ENCODE measurements around the gene ADGRG3.

Gene ADGRG3

DNA sequence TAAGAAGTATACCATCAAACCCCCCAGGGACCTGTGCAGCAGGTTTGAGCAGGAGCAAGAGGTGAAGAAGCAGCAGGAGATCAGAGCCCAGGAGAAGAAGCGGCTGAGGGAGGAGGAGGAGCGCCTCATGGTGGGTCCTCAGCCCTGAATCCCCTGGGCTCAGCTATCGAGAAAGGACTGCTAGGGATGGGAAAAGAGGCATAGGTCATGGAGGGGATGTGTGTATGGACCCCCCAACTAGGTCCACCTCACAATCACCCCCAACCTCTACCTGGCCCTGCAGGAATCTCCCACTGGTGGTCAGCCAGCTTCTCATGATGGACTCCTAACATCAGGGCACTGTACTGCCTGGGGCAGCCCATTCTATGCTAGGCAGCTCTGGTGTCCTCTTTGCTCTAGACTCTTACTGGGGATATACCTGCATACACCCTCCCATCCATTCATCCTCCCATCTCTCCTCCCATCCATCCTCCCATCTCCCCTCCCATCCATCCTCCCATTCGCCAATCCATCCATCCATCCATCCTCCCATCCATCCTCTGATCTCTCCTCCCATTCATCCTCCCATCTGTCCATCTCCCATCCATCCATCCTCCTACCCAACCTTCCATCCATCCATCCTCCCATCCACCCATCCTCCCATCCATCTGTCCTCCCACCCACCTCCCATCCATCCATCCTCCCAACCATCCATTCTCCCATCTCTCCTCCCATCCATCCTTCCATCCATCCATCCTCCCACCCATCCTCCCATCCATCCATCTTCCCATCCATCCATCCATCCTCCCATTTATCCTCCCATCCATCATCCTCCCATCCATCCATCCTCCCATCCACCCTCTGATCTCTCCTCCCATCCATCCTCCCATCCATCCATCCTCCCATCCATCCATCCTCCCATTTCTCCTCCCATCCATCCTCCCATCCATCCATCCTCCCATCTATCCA lies 37.1 kb downstream of the ADGRG3 start:
- Histone ChIP-seq H3K36me3 (ENCODE audit: low read depth) (no peaks in the 10 kb centered on the region), H3K27me3 (ENCODE audit: insufficient read depth, poor library complexity, severe bottlenecking) (peaks cover under 1% of the 10 kb centered on the region), H3K9me3 (ENCODE audit: severe bottlenecking) (no peaks in the 10 kb centered on the region), H3K4me3 (ENCODE audit: severe bottlenecking) (no peak overlapping the region), H3K4me1 (ENCODE audit: insufficient read depth, poor library complexity, severe bottlenecking) (no peaks in the 10 kb centered on the region), H3K27ac (ENCODE audit: poor library complexity, severe bottlenecking) (no peak overlapping the region)
- no peak for TF ChIP-seq CTCF (IDR thresholded peaks at IDR 0.05; ENCODE audit: poor library complexity, severe bottlenecking)
- no peak for ATAC-seq (ENCODE audit: low read depth)
- DNase-seq (ENCODE audit: low spot score), result no peak

DNA sequence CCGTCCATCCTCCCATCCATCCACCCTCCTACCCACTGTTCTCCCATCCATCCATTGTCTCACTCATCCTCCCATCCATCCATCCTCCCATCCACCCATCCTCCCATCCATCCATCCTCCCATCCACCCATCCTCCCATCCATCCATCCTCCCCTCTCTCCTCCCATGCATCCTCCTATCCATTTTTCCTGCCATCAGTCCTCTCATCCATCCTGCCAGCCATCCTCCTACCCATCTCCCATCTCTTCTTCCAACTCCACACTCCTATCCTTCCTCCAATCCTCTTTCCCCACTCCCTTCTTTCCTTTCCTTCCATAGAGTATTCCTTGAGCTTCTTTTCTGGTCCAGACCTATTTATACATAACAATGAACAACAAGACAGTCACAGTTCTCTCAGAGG lies 38.6 kb downstream of the ADGRG3 start:
- ATAC-seq (ENCODE audit: low read depth) (no peak), DNase-seq (ENCODE audit: low spot score) (no peak)
- Histone ChIP-seq H3K4me1 (ENCODE audit: insufficient read depth, poor library complexity, severe bottlenecking) (no peaks in the 10 kb centered on the region), H3K27ac (ENCODE audit: poor library complexity, severe bottlenecking) (no peak overlapping the region), H3K9me3 (ENCODE audit: severe bottlenecking) (no peaks in the 10 kb centered on the region), H3K36me3 (ENCODE audit: low read depth) (no peaks in the 10 kb centered on the region), H3K4me3 (ENCODE audit: severe bottlenecking) (no peak overlapping the region), H3K27me3 (ENCODE audit: insufficient read depth, poor library complexity, severe bottlenecking) (peaks cover 5% of the 10 kb centered on the region)
- no peak for TF ChIP-seq CTCF (IDR thresholded peaks at IDR 0.05; ENCODE audit: poor library complexity, severe bottlenecking)

- Histone ChIP-seq H3K4me3 (ENCODE audit: severe bottlenecking) (no peak overlapping the region), H3K27ac (ENCODE audit: poor library complexity, severe bottlenecking) (no peak overlapping the region), H3K36me3 (ENCODE audit: low read depth) (no peaks in the 10 kb centered on the region), H3K9me3 (ENCODE audit: severe bottlenecking) (no peaks in the 10 kb centered on the region), H3K27me3 (ENCODE audit: insufficient read depth, poor library complexity, severe bottlenecking) (peaks cover 5% of the 10 kb centered on the region), H3K4me1 (ENCODE audit: insufficient read depth, poor library complexity, severe bottlenecking) (no peaks in the 10 kb centered on the region)
- ATAC-seq (ENCODE audit: low read depth) (no peak), DNase-seq (ENCODE audit: low spot score) (no peak)
- TF ChIP-seq CTCF (IDR thresholded peaks at IDR 0.05; ENCODE audit: poor library complexity, severe bottlenecking), result no peak
Observed at GRCh38 chr16:57707331-57707730, 39.2 kb downstream of the ADGRG3 start.

GRCh38 chr16:57708168-57708567 lies 40.1 kb downstream of the ADGRG3 start:
- H3K9me3 ChIP-seq (ENCODE audit: severe bottlenecking), result no peaks in the 10 kb centered on the region
- no peaks in the 10 kb centered on the region for H3K4me1 ChIP-seq (ENCODE audit: insufficient read depth, poor library complexity, severe bottlenecking)
- no peak for TF ChIP-seq CTCF (IDR thresholded peaks at IDR 0.05; ENCODE audit: poor library complexity, severe bottlenecking)
- ATAC-seq (ENCODE audit: low read depth) (no peak), DNase-seq (ENCODE audit: low spot score) (no peak)
- no peaks in the 10 kb centered on the region for H3K36me3 ChIP-seq (ENCODE audit: low read depth)
- peaks cover 5% of the 10 kb centered on the region for H3K27me3 ChIP-seq (ENCODE audit: insufficient read depth, poor library complexity, severe bottlenecking)
- no peak overlapping the region for H3K4me3 ChIP-seq (ENCODE audit: severe bottlenecking)
- H3K27ac ChIP-seq (ENCODE audit: poor library complexity, severe bottlenecking), result no peak overlapping the region

DNA sequence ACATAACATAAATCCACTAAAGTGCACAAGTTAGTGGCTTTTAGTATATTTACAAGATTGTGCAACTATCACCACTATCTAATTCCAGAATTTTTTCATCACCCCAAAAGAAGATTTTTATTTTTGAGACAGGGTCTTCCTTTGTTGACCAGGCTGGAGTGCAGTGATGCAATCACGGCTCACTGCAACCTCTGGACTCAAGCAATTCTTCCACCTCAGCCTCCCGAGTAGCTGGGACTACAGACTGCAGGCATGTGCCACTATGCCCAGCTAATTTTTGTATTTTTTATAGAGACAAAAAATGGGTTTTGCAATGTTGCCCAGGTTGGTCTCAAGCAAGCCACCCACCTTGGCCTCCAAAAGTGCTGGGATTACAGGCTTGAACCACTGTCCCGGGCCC lies 41.6 kb downstream of the ADGRG3 start:
- no peak overlapping the region for H3K27ac ChIP-seq (ENCODE audit: poor library complexity, severe bottlenecking)
- no peak for TF ChIP-seq CTCF (IDR thresholded peaks at IDR 0.05; ENCODE audit: poor library complexity, severe bottlenecking)
- peaks cover 5% of the 10 kb centered on the region for H3K27me3 ChIP-seq (ENCODE audit: insufficient read depth, poor library complexity, severe bottlenecking)
- DNase-seq (ENCODE audit: low spot score) (no peak), ATAC-seq (ENCODE audit: low read depth) (no peak)
- H3K4me1 ChIP-seq (ENCODE audit: insufficient read depth, poor library complexity, severe bottlenecking), result no peaks in the 10 kb centered on the region
- no peak overlapping the region for H3K4me3 ChIP-seq (ENCODE audit: severe bottlenecking)
- H3K36me3 ChIP-seq (ENCODE audit: low read depth), result no peaks in the 10 kb centered on the region
- no peaks in the 10 kb centered on the region for H3K9me3 ChIP-seq (ENCODE audit: severe bottlenecking)
